ENCODE results near the gene ZNF487. TPM values are rescaled to one million over a fixed set of nuclear protein-coding genes. Genes with fewer than 3 reads are reported as not detected.

The ZNF487 gene
- total and polyA plus RNA-seq, 2 of the 13 experiments (the other 11 are each of a cell fraction or from before 2014, with no cell fraction given) = 7.4 to 8.8 TPM

DNA sequence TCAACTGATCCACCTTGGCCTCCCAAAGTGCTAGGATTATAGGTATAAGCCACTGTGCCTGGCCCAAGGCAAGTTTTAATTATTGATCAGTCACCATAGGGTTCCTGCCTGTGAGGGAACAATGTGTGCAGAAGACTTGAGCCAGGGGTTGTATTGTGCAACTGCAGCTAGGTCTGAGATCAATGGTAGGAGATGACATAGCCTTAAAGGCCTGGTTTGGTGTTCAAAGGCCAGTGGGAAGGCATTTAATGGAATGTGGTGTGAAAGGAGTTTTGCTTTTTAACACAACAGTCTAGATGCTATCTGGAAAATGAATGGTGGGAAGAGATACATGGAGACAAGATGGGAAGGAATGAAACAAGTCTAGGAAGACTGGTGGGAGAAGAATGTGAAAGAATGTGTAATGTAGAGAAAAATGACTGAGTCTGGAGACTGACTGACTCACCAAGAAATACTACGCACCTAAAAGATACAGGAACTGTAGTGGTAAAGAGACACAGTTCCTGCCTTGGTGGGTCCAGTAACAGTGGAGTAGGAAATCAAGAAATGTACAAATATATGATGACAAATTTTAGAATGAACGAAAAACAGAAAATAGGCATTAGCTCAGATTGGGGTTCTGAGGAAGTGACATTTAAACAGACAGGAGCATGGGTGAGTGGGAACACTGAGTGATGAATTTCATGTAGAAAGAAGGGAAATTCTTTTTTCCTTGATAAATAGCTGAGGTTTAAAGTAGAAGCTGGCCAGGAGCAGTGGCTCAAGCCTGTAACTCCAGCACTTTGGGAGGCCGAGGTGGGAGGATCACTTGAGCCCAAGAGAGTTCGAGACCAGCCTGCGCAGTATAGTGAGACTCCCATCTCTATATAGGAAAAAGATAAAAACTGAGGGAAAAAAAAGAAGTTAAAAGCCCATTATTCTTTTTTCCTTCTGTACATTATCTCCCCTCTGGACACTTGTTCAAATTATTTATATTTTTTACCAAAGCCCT, 37.3 kb upstream of the ZNF487 start (continued):
- TF ChIP-seq ZBTB21 (CRISPR knock-in tag; IDR thresholded peaks at IDR 0.05) (no peak), ZFY (CRISPR knock-in tag; IDR thresholded peaks at IDR 0.05) (0 out of 2 replicates have a peak, but pooled peaks have one; percentile 41), CEBPB (IDR thresholded peaks at IDR 0.05; ENCODE audit: borderline replicate concordance, low read depth, low read length) (peak; percentile 98), MXI1 (IDR thresholded peaks at IDR 0.05; ENCODE audit: borderline replicate concordance, low read depth, low read length) (peak; percentile 29; the same call in 1 of the 3 replicates), ZBTB42 (CRISPR knock-in tag; IDR thresholded peaks at IDR 0.05) (no peak), FOXK1 (CRISPR knock-in tag; IDR thresholded peaks at IDR 0.05; ENCODE audit: borderline replicate concordance, low read depth) (0 out of 2 replicates have a peak, but pooled peaks have one; percentile 32), RARA (CRISPR knock-in tag; IDR thresholded peaks at IDR 0.05) (peak; percentile 48; the same call in 1 of the 2 replicates), ZNF12 (CRISPR knock-in tag; IDR thresholded peaks at IDR 0.05) (no peak), MIER2 (CRISPR knock-in tag; IDR thresholded peaks at IDR 0.05) (peak; percentile 50; the same call in 1 of the 2 replicates), AGO2 (optimal IDR thresholded peaks at IDR 0.05; ENCODE audit: low read depth, low read length) (peak; percentile 14), ZNF556 (CRISPR knock-in tag; IDR thresholded peaks at IDR 0.05; ENCODE audit: borderline replicate concordance) (no peak), EP300 (IDR thresholded peaks at IDR 0.05; ENCODE audit: low read depth in 2 of 2, low read length in 2 of 2) (peak in 1 of 2 experiments; percentile 54; a peak in 1 of 4 replicates), EP300 (CRISPR knock-in tag; IDR thresholded peaks at IDR 0.05; ENCODE audit: borderline replicate concordance) (0 out of 2 replicates have a peak, but pooled peaks have one; percentile 27), KDM2A (CRISPR knock-in tag; IDR thresholded peaks at IDR 0.05; ENCODE audit: borderline replicate concordance, low read depth) (peak; percentile 36; the same call in 1 of the 2 replicates), SRF (IDR thresholded peaks at IDR 0.05; ENCODE audit: low read depth, low read length) (no peak), MED1 (CRISPR knock-in tag; IDR thresholded peaks at IDR 0.05) (peak; percentile 65; the same call in 1 of the 2 replicates), ZBTB7B (CRISPR knock-in tag; IDR thresholded peaks at IDR 0.05) (0 out of 2 replicates have a peak, but pooled peaks have one; percentile 42), FOXA3 (CRISPR knock-in tag; IDR thresholded peaks at IDR 0.05) (peak; percentile 17; the same call in 1 of the 2 replicates)
- TF ChIP-seq, protein P1, sequence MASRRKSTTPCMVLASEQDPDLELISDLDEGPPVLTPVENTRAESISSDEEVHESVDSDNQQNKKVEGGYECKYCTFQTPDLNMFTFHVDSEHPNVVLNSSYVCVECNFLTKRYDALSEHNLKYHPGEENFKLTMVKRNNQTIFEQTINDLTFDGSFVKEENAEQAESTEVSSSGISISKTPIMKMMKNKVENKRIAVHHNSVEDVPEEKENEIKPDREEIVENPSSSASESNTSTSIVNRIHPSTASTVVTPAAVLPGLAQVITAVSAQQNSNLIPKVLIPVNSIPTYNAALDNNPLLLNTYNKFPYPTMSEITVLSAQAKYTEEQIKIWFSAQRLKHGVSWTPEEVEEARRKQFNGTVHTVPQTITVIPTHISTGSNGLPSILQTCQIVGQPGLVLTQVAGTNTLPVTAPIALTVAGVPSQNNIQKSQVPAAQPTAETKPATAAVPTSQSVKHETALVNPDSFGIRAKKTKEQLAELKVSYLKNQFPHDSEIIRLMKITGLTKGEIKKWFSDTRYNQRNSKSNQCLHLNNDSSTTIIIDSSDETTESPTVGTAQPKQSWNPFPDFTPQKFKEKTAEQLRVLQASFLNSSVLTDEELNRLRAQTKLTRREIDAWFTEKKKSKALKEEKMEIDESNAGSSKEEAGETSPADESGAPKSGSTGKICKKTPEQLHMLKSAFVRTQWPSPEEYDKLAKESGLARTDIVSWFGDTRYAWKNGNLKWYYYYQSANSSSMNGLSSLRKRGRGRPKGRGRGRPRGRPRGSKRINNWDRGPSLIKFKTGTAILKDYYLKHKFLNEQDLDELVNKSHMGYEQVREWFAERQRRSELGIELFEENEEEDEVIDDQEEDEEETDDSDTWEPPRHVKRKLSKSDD (CRISPR knock-in tag; IDR thresholded peaks at IDR 0.05; ENCODE audit: low read depth) = 0 out of 2 replicates have a peak, but pooled peaks have one; percentile 30
- TF ChIP-seq, protein P2, sequence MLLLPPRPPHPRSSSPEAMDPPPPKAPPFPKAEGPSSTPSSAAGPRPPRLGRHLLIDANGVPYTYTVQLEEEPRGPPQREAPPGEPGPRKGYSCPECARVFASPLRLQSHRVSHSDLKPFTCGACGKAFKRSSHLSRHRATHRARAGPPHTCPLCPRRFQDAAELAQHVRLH (CRISPR knock-in tag; IDR thresholded peaks at IDR 0.05; ENCODE audit: borderline replicate concordance, low read depth) = peak; percentile 53; the same call in 1 of the 2 replicates
- TF ChIP-seq, protein P3, sequence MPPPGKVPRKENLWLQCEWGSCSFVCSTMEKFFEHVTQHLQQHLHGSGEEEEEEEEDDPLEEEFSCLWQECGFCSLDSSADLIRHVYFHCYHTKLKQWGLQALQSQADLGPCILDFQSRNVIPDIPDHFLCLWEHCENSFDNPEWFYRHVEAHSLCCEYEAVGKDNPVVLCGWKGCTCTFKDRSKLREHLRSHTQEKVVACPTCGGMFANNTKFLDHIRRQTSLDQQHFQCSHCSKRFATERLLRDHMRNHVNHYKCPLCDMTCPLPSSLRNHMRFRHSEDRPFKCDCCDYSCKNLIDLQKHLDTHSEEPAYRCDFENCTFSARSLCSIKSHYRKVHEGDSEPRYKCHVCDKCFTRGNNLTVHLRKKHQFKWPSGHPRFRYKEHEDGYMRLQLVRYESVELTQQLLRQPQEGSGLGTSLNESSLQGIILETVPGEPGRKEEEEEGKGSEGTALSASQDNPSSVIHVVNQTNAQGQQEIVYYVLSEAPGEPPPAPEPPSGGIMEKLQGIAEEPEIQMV (CRISPR knock-in tag; IDR thresholded peaks at IDR 0.05; ENCODE audit: low read depth) = no peak
- TF ChIP-seq, protein P4, sequence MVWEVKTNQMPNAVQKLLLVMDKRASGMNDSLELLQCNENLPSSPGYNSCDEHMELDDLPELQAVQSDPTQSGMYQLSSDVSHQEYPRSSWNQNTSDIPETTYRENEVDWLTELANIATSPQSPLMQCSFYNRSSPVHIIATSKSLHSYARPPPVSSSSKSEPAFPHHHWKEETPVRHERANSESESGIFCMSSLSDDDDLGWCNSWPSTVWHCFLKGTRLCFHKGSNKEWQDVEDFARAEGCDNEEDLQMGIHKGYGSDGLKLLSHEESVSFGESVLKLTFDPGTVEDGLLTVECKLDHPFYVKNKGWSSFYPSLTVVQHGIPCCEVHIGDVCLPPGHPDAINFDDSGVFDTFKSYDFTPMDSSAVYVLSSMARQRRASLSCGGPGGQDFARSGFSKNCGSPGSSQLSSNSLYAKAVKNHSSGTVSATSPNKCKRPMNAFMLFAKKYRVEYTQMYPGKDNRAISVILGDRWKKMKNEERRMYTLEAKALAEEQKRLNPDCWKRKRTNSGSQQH (CRISPR knock-in tag; IDR thresholded peaks at IDR 0.05; ENCODE audit: low read depth) = 0 out of 2 replicates have a peak, but pooled peaks have one; percentile 70

Measured in HepG2 (cell line).